Endometrial microvascular endothelial cells (primary cell): Measurements from ENCODE around the gene TMEM39B. TPM values are rescaled to one million over a fixed set of nuclear protein-coding genes. Genes with fewer than 3 reads are reported as not detected.
"Not testable (repeated sequence)": the region's sequence is repeated elsewhere in the genome, so short reads cannot be mapped to it uniquely, and the experiment has no call there.

Source experiments
- in situ Hi-C: cut with HindIII; loops from 2 replicates; pipeline ENCODE4 v1.10.0; 2017; ENCODE audit warnings: low sequenced_read_pairs, low pct_unique_long_range_greater_than_20kb; ENCODE audit errors: inconsistent ontology term
- total RNA-seq: library from RNA; depleted of rRNA; stranded (reverse); fragments of >200 nt; gene quantifications from one replicate; pipeline ENCODE4 v1.2.3, GENCODE V29; 2015; ENCODE audit errors: inconsistent ontology term

The TMEM39B gene
- total RNA-seq, 1 donor from 2014 or later, result 19.7 TPM

GRCh38 chr1:32142446-32143301, 69.9 kb downstream of the TMEM39B start:
- in situ Hi-C loops, result no loop called here

DNA sequence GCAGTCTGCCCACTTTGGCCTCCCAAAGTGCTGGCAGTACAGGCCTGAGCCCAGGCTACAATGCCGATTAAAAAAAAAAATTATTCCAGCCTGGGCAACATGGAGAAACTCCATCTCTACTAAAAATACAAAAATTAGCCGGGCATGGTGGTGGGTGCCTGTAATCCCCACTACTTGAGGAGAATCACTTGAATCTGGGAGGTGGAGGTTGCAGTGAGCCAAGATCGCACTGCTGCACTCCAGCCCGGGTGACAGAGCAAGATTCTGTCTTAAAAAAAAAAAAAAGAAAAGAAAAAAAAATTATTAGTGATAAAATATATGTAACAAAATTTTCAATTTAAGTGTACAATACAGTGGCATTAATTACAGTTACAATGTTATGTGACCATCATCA, 70.6 kb downstream of the TMEM39B start:
- in situ Hi-C loops, result not testable (repeated sequence)

DNA sequence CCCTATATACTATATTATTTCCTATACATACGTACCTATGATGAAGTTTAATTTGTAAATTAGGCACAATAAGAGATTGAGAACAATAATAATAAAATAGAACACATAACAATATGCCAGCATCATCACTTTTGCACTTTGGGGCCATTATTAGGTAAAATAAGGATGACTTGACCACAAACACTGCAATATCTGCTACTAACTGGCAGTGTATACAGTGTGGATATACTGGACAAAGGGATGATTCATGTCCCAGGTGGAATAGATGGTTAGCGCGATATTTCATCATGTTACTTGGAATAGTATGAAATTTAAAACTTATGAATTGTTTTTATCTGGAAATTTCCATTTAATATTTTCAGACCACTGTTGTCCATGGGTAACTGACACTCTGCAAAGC, 71.3 kb downstream of the TMEM39B start:
- in situ Hi-C loops, result no loop called here

- in situ Hi-C loops, result not testable (repeated sequence)
Observed at GRCh38 chr1:32147799-32148198, 75.1 kb downstream of the TMEM39B start.

- in situ Hi-C loops, result no loop called here
Observed at GRCh38 chr1:32150847-32151246, 78.1 kb downstream of the TMEM39B start.

DNA sequence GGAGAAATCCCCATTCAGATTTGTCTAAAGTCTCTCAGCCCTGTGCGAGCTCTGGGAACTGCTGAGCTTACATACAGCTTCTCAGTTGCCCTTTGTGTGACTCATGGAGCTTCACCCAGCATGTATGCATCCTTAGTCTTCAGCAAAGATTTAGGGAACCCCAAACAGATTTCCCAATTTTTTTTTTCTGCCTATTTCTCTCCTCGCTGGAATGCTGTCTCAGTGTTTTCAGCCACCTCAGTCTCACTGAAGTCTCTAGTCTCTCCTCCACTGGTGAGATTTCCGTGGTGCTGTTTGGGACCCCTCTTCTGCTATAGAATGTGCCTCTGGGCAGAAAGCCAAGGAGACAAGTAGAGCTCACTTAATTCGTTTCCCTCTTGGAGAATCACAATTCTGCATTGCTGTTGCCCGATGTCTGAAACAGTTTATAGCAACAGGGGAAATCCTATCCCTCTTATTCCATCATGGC, 78.6 kb downstream of the TMEM39B start:
- in situ Hi-C loops, result no loop called here

Other genes with a start within 250 kb of the TMEM39B start
- gene PTP4A2, start 134.6 kb upstream of the TMEM39B start, total RNA-seq, result 293 TPM
- 106 TPM for gene KHDRBS1, start 59.1 kb upstream of the TMEM39B start, total RNA-seq
- 52.8 TPM for gene KPNA6, start 35.1 kb downstream of the TMEM39B start, total RNA-seq
- gene TXLNA, start 106.7 kb downstream of the TMEM39B start, total RNA-seq, result 69.8 TPM
- 6.9 TPM for gene CCDC28B, start 127.7 kb downstream of the TMEM39B start, total RNA-seq
- 1.2 TPM for gene IQCC, start 132.7 kb downstream of the TMEM39B start, total RNA-seq
- gene DCDC2B, start 136.2 kb downstream of the TMEM39B start, total RNA-seq, result not detected
- gene TMEM234, start 149.4 kb downstream of the TMEM39B start, total RNA-seq, result 16.3 TPM
- gene EIF3I, start 149.5 kb downstream of the TMEM39B start, total RNA-seq, result 474 TPM
- gene FAM167B, start 174.3 kb downstream of the TMEM39B start, total RNA-seq, result 9.3 TPM
- gene LCK, start 178.3 kb downstream of the TMEM39B start, total RNA-seq, result not detected
- 173 TPM for gene HDAC1, start 219.1 kb downstream of the TMEM39B start, total RNA-seq